Activated B cell treated with CpG ODN at 0.5 μM for 24 hours (primary cell): ENCODE results near the gene AMER3. TPM values are rescaled to one million over a fixed set of nuclear protein-coding genes. Genes with fewer than 3 reads are reported as not detected.

Source experiments
- ATAC-seq: fragments of 200-7000 bp; cut with Tn5 transposase; one replicate; pipeline ENCODE4 v1.10.0; 2021; ENCODE audit warnings: low read depth, mild to moderate bottlenecking, moderate library complexity
- CTCF ChIA-PET: fragments of 350-600 bp; sonication (Branson Sonifier 250); formaldehyde crosslinking; loops from one replicate; lab custom pipeline; 2021; ENCODE audit warnings: antibody characterized with exemption; lab: Charles Lee
- POLR2A ChIA-PET: fragments of 350-600 bp; sonication (Branson Sonifier 250); formaldehyde crosslinking; loops from one replicate; lab custom pipeline; 2021; ENCODE audit warnings: antibody characterized with exemption; lab: Charles Lee
- DNase-seq: peaks from one replicate; pipeline ENCODE4 v3.0.0; 2022
- H3K27ac Mint-ChIP-seq: one replicate; pipeline ENCODE4 v1.8.0; 2020; ENCODE audit warnings: mixed read lengths
- H3K27me3 Mint-ChIP-seq: one replicate; pipeline ENCODE4 v1.8.0; 2021; ENCODE audit warnings: mixed read lengths
- H3K36me3 Mint-ChIP-seq: one replicate; pipeline ENCODE4 v1.8.0; 2021; ENCODE audit warnings: low read depth, mixed read lengths
- H3K4me1 Mint-ChIP-seq: one replicate; pipeline ENCODE4 v1.8.0; 2021; ENCODE audit warnings: mixed read lengths
- H3K4me3 Mint-ChIP-seq: one replicate; pipeline ENCODE4 v1.8.0; 2020; ENCODE audit warnings: mild to moderate bottlenecking, mixed read lengths
- H3K9me3 Mint-ChIP-seq: one replicate; pipeline ENCODE4 v1.8.0; 2020; ENCODE audit warnings: mixed read lengths
- CTCF ChIP-seq: fragments of 200-600 bp; IDR thresholded peaks from one replicate; pipeline ENCODE4 v1.8.0; 2022; ENCODE audit warnings: antibody characterized with exemption, mild to moderate bottlenecking
- intact Hi-C: fragments of 100-400 bp; cut with micrococcal nuclease; formaldehyde crosslinking; loops from one replicate; pipeline ENCODE4 v1.15.1; 2024
- total RNA-seq: library from RNA; stranded (reverse); gene quantifications from 2 replicates; pipeline ENCODE4 v1.2.3, GENCODE V29; 2022

The AMER3 gene
- total RNA-seq, 1 donor from 2014 or later, result not detected

- TF ChIP-seq CTCF, result no peak
- H3K36me3 Mint-ChIP-seq, result no peaks in the 10 kb centered on the region
- H3K4me1 Mint-ChIP-seq, result no peaks in the 10 kb centered on the region
- no peak for ATAC-seq
- H3K27me3 Mint-ChIP-seq, result peaks cover 7% of the 10 kb centered on the region
- ChIA-PET POLR2A (no interaction called here), CTCF (no interaction called here)
- H3K9me3 Mint-ChIP-seq, result no peaks in the 10 kb centered on the region
- no peak overlapping the region for H3K27ac Mint-ChIP-seq
- intact Hi-C loops, result no loop called here
- DNase-seq, result no peak
- H3K4me3 Mint-ChIP-seq, result no peak overlapping the region
Observed at GRCh38 chr2:130785466-130786055, 30.2 kb downstream of the AMER3 start.

GRCh38 chr2:130786076-130786475, 30.7 kb downstream of the AMER3 start:
- CTCF ChIA-PET, result no interaction called here
- Mint-ChIP-seq H3K27me3 (peaks cover 7% of the 10 kb centered on the region), H3K27ac (no peak overlapping the region), H3K36me3 (no peaks in the 10 kb centered on the region), H3K9me3 (no peaks in the 10 kb centered on the region), H3K4me3 (no peak overlapping the region), H3K4me1 (no peaks in the 10 kb centered on the region)
- intact Hi-C loops, result no loop called here
- no peak for DNase-seq
- POLR2A ChIA-PET, result no interaction called here
- no peak for TF ChIP-seq CTCF
- ATAC-seq, result no peak

- no peak for TF ChIP-seq CTCF
- DNase-seq, result no peak
- H3K4me3 Mint-ChIP-seq, result no peak overlapping the region
- no peaks in the 10 kb centered on the region for H3K4me1 Mint-ChIP-seq
- ChIA-PET CTCF (no interaction called here), POLR2A (no interaction called here)
- no peaks in the 10 kb centered on the region for H3K9me3 Mint-ChIP-seq
- intact Hi-C loops, result no loop called here
- no peaks in the 10 kb centered on the region for H3K36me3 Mint-ChIP-seq
- peaks cover 5% of the 10 kb centered on the region for H3K27me3 Mint-ChIP-seq
- H3K27ac Mint-ChIP-seq, result no peak overlapping the region
- ATAC-seq, result no peak
Observed at GRCh38 chr2:130787841-130788240, 32.5 kb downstream of the AMER3 start.

GRCh38 chr2:130790312-130790711, 35.0 kb downstream of the AMER3 start:
- H3K27me3 Mint-ChIP-seq, result peaks cover 9% of the 10 kb centered on the region
- CTCF ChIA-PET, result no interaction called here
- DNase-seq (no peak), ATAC-seq (no peak)
- H3K4me1 Mint-ChIP-seq, result peaks cover 2% of the 10 kb centered on the region
- no peak overlapping the region for H3K27ac Mint-ChIP-seq
- H3K9me3 Mint-ChIP-seq, result no peaks in the 10 kb centered on the region
- POLR2A ChIA-PET, result no interaction called here
- H3K36me3 Mint-ChIP-seq, result no peaks in the 10 kb centered on the region
- no peak for TF ChIP-seq CTCF
- intact Hi-C loops, result loop anchor here (10.0 kb wide), 1 partner anchor 636 kb away; no protein-coding TSS in a partner anchor
- H3K4me3 Mint-ChIP-seq, result no peak overlapping the region

GRCh38 chr2:130790804-130791616, 35.7 kb downstream of the AMER3 start:
- intact Hi-C loops, result loop anchor here (10.0 kb wide), 1 partner anchor 636 kb away; no protein-coding TSS in a partner anchor
- no peak for DNase-seq
- CTCF ChIA-PET, result no interaction called here
- H3K27me3 Mint-ChIP-seq, result peaks cover 6% of the 10 kb centered on the region
- no peaks in the 10 kb centered on the region for H3K36me3 Mint-ChIP-seq
- ATAC-seq, result no peak
- POLR2A ChIA-PET, result interaction anchor here (0.5 kb wide), 1 partner anchor 82 kb away, joined by 3 read pairs; no protein-coding TSS in a partner anchor
- no peak overlapping the region for H3K4me3 Mint-ChIP-seq
- TF ChIP-seq CTCF, result no peak
- H3K4me1 Mint-ChIP-seq, result peaks cover 2% of the 10 kb centered on the region
- no peaks in the 10 kb centered on the region for H3K9me3 Mint-ChIP-seq
- H3K27ac Mint-ChIP-seq, result no peak overlapping the region
